Measurements from ENCODE around the gene PTX4.

PTX4 gene

DNA sequence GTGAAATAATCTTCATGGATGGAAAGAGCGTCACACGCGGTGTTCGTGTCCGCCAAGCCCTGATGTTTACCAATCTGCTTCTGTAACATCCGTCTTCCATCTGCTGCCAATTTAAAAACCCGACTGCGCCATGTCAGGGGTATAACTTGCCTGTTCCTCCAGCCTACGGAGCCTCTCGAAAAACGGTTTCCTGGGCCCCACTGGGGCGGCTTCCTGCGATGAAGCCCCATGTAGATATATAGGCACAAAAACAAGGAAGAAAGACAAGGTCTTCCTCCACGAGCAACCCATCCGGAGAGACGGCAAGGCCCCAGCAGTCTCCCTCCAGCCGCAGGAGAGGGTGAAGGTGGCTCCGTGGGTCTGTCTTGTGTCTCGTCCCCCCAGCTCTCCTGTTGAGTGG is at the start of gene PTX4:
PTX4 (minus strand) TSS at position 326 of the 400 bp plus-strand sequence; CDS start at position 291, 35 bp downstream.
- no peak for DNase-seq

GRCh38 chr16:1537763-1538289 is 49.1 kb upstream of the PTX4 start:
- no peak for DNase-seq

DNA sequence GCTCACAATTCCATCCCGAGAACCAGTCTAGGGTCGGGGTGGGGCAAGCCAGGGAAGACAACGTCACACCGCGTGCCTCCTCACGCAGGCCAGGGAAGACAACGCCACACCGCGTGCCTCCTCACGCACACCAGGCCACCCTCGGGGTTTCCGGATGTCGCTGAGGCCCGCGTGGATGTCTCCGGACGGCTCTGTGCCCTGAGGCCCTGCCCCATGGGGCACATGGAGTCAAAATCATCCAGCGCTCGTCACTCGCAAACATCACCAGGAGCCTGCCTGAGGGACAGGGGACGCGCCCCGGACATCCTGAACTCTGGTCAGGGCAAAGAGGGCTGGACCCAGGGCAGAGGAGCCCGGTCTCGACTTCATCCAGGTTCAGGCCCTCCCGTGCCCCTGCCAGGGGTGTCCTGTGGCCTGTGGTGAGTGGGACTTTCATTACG is 48.4 kb upstream of the PTX4 start:
- DNase-seq: no peak

- DNase-seq: no peak
Measured at GRCh38 chr16:1536601-1537000, 47.9 kb upstream of the PTX4 start.

DNA sequence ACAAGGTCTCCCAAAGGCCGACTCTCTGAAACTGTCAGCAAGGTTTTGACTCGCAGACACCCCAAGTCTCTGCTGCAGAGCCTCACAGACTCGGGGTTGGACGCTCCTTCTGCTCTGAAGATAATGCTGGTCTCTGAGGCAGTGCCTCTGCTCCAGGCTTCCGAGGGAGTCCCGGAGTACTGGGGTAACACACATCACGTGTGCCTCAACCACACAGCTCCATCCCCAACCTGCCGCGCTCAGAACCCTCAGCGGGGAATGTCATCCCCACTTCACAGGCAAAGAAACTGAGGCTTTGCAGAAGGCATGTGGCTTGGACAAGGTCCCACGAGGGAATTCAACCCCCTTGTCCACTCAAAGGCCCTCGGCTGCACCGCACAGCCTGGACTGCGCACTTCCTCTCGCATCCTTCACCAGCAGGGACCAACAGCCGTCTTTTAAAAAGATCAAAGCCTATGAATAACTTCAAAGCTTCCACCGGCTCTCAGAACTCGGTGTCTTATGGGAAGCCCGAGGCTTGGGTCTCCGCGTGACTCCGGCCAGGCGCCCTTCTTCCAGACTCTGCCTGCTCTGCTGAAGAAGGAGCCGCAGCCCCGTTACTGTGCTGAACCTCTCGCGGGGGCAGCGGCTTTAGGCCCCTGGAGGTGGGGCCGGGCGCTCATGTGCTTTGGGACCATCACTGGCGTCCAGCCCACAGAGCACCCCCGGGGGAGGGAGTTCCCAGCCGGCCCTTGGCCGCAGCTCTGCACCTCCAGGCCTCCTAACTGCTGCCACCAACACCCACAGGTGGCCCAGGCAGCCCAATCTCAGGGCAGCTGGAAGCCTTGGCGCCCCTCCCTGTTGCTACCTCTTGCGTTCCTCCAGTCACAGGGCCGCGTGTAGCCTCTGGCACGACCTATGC is 46.9 kb upstream of the PTX4 start:
- no peak for DNase-seq

DNA sequence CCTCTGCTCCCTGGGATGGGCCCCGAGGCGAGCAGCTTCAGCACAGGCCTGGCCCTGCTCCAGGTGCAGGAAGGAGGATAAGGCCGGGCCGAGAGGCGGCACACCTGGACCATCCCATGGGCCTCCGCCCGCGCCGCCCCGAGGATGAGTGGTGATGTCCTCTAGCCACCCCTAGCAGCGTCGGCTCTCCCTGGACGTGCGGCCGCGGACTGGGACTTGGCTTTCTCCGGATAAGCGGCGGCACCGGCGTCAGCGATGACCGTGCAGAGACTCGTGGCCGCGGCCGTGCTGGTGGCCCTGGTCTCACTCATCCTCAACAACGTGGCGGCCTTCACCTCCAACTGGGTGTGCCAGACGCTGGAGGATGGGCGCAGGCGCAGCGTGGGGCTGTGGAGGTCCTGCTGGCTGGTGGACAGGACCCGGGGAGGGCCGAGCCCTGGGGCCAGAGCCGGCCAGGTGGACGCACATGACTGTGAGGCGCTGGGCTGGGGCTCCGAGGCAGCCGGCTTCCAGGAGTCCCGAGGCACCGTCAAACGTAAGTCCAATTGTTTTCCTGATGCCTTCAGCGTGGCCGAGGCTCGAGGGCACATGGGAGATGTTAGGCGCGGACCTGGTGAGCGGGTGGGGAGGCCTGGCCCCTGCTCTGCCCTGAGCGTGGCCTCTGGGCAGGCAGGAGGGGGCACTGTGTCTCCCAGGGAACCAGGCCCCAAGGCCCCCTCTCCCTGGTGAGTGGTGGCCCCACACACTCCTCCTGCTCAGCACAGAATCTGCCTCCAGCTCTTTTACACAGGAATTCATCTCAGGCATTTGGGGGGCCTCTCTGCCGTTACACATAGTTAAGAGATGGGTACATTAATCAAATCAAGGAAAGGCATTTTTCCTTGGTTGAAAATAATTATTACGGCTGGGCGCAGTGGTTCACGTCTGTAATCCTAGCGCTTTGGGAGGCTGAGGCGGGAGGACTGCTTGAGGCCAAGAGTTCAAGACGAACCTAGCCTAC is 45.6 kb upstream of the PTX4 start:
- DNase-seq: no peak

DNA sequence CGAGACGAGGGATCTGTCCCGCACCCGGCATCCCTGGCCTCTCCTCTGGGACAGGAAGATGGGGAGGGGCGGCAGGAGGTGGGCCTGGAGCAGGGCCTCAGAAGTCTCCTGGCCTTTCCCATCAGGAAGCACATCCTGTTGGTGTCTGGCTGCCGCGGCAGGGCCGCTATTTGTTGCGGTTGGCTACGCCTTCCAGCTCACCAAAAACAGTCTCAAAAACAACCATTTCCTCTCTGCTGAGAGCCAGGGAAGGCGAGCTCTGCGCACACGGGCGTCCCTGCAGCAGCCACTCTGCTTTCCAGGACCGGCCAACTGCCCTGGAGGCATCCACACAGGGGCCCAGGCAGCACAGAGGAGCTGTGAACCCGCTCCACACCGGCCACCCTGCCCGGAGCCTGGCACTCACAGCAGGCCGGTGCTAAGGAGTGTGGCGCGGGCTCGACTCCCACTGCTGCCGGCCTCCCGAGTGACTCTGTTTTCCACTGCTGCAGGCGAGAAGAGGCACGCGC is 44.8 kb upstream of the PTX4 start, which contains the start of gene TMEM204:
TMEM204 (plus strand) TSS at position 224 of the 509 bp plus-strand sequence. CDS start 610 bp downstream, outside the sequence.
- DNase-seq: no peak

DNA sequence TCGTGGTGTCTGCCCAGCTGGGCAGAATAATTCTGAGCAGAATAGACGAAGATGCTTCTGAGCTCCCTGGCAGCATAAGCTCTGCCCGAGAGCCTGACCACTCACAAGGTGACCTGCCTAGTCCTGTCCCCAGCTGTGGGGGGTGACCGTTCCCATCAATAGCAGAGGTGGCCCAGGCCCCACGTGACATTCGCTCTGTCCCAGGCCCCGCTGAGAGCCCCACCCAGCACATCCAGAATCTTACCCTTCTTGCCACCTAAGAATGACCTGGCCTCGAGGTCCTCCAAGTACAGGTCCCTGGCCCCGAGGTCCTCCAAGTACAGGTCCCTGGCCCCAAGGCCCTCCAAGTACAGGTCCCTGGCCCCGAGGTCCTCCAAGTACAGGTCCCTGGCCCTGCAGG is 44.0 kb upstream of the PTX4 start:
- DNase-seq: no peak

DNA sequence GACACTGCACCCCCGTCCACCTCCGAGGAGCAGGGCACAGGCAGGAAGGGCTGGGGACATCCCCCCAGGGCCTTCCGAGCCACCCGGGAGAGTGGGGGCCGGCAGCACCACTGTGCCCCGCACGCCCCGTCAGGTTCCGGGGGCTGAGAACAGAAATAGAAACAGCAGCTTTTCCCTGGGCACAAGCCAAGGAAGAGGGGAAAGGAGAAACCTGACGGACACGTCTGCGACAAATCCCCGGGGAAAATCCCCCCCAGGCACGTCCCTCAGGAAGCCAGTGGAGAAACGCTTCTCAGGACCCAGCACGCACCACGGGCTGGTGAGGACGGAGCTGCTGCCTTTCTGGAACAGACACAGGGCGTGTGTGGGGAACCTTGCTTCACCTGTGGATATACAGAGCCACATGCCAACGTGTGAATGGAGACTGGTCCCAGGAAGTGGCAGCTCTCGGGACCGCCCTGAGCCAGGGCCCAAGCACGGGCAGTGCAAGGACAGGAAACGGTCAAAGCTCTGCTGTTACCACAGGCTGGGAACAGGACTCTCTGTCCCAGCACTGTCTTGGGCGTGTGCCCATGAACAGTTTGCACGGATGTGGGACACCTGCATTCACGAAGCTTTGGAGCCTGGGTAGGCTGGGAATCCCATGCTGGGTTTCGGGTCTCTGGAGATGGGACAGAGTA is 43.5 kb upstream of the PTX4 start:
- no peak for DNase-seq

DNA sequence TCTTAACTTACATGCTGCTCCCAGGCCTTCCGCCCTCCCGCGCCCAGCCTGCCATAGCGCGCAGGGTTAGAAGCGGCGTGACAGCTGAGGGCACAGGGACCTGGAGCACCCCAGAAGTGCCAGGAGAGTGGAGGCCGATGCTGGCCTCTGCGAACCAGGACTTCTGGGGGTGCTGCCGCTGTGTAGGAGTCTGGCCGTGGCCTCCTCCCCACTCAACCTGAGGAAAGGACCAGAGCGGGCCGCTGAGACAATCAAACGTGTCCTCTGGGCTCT is 42.8 kb upstream of the PTX4 start:
- DNase-seq: no peak

- DNase-seq: no peak
Measured at GRCh38 chr16:1530883-1531637, 42.3 kb upstream of the PTX4 start.

DNA sequence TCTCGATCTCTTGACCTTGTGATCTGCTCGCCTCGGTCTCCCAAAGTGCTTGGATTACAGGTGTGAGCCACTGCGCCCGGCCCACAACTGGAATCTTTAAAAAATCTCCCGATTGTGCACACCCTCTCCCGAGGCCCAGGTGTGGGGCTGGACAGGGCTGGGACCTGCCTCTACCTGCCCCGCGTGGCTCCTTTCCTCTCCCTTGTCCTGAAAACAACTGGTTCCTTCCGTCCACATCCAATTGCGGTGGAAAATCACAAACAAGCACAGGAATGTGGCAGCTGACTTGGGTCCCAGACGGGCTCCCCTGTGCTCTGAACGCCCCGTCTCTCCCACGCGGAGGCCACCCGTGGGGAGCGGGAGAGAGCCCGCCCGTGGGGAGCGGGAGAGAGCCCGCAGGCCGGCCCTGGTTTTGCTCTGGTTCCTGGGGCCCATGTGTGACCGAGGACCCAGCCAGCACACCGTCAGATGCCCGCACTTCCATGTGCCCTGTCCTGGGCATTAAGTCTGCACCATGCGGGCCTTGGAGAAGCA is 41.7 kb upstream of the PTX4 start:
- no peak for DNase-seq

GRCh38 chr16:1528921-1529537 is 40.3 kb upstream of the PTX4 start:
- DNase-seq: no peak

DNA sequence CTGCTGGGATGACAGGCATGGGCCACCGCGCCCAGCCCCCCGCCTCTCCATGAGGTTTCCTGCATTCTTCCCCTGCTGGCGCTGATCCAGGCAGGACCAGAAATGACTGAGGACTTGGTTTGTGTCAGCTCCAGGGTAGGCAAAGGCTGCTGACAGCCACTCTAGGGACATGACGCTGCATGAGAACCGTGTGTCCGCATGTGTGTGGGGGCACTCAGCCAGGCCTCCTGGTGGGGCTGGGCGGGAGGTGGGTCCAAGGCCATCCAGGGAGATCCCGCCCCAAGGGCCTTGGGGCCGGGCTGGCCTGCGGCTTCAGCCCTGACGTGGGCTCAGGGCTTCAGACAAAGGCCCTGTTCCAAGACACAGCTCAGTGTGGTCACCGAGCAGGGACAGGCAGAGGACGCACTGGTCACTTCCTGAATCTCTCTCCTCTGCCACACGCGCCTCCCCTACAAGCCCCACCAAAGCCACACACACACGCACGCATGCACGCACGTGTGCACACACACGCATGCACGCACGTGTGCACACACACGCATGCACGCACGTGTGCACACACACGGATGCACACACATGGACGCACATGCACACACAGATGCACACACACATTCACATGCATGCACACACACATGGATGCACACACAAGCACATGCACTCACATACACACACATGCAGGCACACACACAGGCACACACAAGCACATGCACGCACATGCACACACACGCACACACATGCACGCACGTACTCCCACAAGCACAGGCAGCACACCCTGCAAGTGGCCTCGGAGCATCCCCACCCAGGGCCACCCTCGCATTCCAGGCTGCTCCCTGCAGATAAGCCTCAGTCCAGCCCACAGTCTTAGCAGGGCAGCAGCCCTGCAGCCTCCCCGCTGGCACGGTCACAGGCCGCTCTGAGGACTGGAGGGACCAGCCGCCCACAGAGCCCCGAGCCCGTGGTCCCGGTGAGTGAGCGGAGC is 39.4 kb upstream of the PTX4 start:
- no peak for DNase-seq

DNA sequence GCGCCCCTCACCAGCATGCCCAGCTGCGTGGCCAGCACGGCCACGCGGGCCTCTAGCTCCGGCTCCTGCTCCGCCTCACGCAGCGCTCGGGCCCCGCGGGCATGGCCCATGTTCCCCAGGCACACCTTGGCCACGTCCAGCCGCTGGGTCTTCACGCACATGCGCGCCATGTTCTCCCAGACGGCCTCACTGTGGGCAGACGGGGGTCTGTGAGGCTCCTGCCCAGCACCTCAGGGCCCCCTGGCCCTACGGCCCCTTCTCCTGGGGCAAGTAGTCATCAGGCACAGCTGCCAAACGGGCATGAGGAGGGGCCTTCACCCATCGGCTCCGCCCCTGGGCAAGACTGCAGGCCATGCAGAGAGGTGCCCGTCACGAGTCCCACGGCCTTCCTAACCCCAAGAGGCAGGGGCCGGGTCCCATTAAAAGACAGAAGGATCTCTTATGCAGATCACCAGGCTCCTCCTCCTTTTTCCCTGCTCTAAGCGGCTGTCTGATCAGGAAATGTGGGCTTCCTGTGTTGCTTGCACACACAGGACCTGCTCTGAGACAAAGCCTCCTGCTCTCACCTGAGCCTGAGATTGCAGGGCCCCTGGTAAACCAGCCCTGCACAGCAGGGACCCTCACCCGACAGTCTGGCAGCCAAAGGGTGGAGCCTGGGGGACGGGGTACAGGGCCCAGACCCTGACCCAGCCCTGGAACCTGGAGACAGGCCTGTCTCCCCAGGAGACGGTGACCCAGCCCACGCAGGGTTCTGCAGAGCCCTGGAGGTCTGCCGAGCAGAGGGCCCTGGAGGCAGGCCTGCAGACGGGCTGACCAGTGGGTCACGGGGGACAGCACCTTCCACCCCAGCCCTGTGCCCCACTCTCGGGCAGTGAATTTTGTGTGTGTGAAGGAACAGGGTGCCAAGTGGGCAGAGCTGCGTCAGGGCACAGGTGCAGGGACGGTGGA is 38.1 kb upstream of the PTX4 start:
- no peak for DNase-seq

- DNase-seq: no peak
Measured at GRCh38 chr16:1525871-1526607, 37.3 kb upstream of the PTX4 start.

DNA sequence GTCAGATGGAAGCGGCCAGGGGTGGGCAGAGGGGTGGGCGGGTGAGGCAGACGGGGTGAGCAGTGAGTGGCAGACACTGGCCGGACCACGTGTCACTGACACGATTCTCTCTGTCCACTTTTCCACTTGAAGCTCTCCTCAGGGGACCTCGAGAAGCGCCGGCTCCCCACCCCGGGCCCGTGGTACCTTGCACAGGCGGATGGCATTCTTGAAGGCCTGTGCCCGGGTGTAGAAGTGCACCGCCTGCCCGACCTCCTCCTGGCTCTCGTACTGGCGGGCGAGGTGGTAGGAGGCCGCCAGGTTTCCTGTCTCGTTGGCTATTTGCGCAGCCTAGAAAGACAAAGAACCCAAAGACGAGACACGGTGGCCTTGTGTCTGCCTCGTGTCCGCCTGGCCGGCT is 35.6 kb upstream of the PTX4 start:
- no peak for DNase-seq

All from T1000 (cell line).